Body of pancreas (tissue), 4 donors: Measurements from ENCODE around the gene TEX2. TPM values are rescaled to one million over a fixed set of nuclear protein-coding genes. Genes with fewer than 3 reads are reported as not detected.
A peak's percentile ranks its signal among the peaks of the same experiment; 100 is the strongest.

Source experiments
- ATAC-seq: fragments of 150-250 bp; one replicate; pipeline ENCODE4 v1.9.1; 2016
- DNase-seq, 4 donors: peaks; one replicate each; pipeline ENCODE4 v3.0.0-alpha.2; 2019
- H3K27ac ChIP-seq, 4 donors: fragments of 200-600 bp; sonication (generic); 1 replicate in 3 of 4; 2 replicates in 1 of 4; pipeline versions ENCODE4 v1.5.1 to v1.6.1; 2016 to 2019; ENCODE audit warnings: mild to moderate bottlenecking in 1 of 4, mixed read lengths in 1 of 4, moderate library complexity in 1 of 4
- H3K27me3 ChIP-seq, 2 donors: fragments of 200-600 bp; sonication (generic); one replicate each; pipeline ENCODE4 v1.6.0; 2016; ENCODE audit warnings: mild to moderate bottlenecking in 1 of 2
- H3K36me3 ChIP-seq, 2 donors: fragments of 200-600 bp; sonication (generic); replicated peaks in 1 of 2; 2 replicates each; pipeline ENCODE4 v1.5.1; 2016; ENCODE audit warnings: low read depth in 2 of 2; ENCODE audit not compliant: insufficient read depth in 1 of 2
- H3K4me1 ChIP-seq: fragments of 200-600 bp; sonication (generic); one replicate; pipeline ENCODE4 v1.6.0; 2016
- H3K4me3 ChIP-seq, 2 donors: fragments of 200-600 bp; sonication (generic); 1 replicate in 1 of 2; 2 replicates in 1 of 2; pipeline ENCODE4 v1.5.1; 2016 to 2019
- H3K9me3 ChIP-seq, 3 donors: fragments of 200-600 bp; sonication (generic); 1 replicate in 2 of 3; 2 replicates in 1 of 3; pipeline ENCODE4 v1.5.1; 2016
- CTCF ChIP-seq, 7 experiments: fragments of 450-650 bp in 4 of 7; fragments of 200-600 bp in 3 of 7; sonication (generic) in 3 of 7; IDR thresholded peaks; one replicate each; pipeline ENCODE4 v1.5.1; 2016 to 2019; ENCODE audit warnings: antibody characterized with exemption in 7 of 7
- POLR2A ChIP-seq, 3 donors: fragments of 450-650 bp; IDR thresholded peaks; one replicate each; pipeline ENCODE4 v1.6.1; 2016; ENCODE audit warnings: antibody characterized with exemption in 3 of 3, mild to moderate bottlenecking in 2 of 3
- WGBS, 2 donors: methylation state at CpG; one replicate each; pipeline ENCODE4 v1.1.5; 2017; 5-methylcytosine and 5-hydroxymethylcytosine counted together
- intact Hi-C: fragments of 100-400 bp; cut with DNase I; formaldehyde crosslinking; loops from one replicate; pipeline ENCODE4 v1.15.1; 2023
- total RNA-seq, 2 donors: library from RNA; depleted of rRNA; stranded (reverse); fragments of >200 nt; gene quantifications; one replicate each; pipeline ENCODE4 v1.1.0, GENCODE V29; 2016

Gene TEX2
- total RNA-seq, 2 donors from 2014 or later: 36.1 to 82.1 TPM

GRCh38 chr17:64304551-64304950 is 41.5 kb upstream of the TEX2 start:
- ATAC-seq: peak; percentile 45
- peaks cover 30% of the 10 kb centered on the region for H3K4me1 ChIP-seq
- no peak overlapping the region for H3K4me3 ChIP-seq
- H3K27ac ChIP-seq: no peak overlapping the region
- no peaks in the 10 kb centered on the region for H3K27me3 ChIP-seq
- intact Hi-C loops: no loop called here
- H3K36me3 ChIP-seq: no peaks in the 10 kb centered on the region
- no peak for TF ChIP-seq CTCF (IDR thresholded peaks at IDR 0.05)
- TF ChIP-seq POLR2A (IDR thresholded peaks at IDR 0.05): no peak
- 31 to 57% methylated on average over 2 of the region's 2 CpGs for WGBS, 2 donors
- DNase-seq: peak in 2 of 4 donors; percentile 33 to 50
- no peaks in the 10 kb centered on the region for H3K9me3 ChIP-seq

GRCh38 chr17:64300699-64300965 is 37.6 kb upstream of the TEX2 start:
- DNase-seq (no peak), ATAC-seq (no peak)
- H3K27ac ChIP-seq: no peak overlapping the region
- H3K9me3 ChIP-seq: no peaks in the 10 kb centered on the region
- H3K27me3 ChIP-seq: no peaks in the 10 kb centered on the region
- no peak overlapping the region for H3K4me3 ChIP-seq
- peaks cover 30% of the 10 kb centered on the region for H3K4me1 ChIP-seq
- intact Hi-C loops: no loop called here
- WGBS, 2 donors: 75 to 81% methylated on average over 8 of the region's 8 CpGs
- no peaks in the 10 kb centered on the region for H3K36me3 ChIP-seq
- TF ChIP-seq CTCF (IDR thresholded peaks at IDR 0.05) (no peak), POLR2A (IDR thresholded peaks at IDR 0.05) (no peak)

GRCh38 chr17:64297467-64298088 is 34.5 kb upstream of the TEX2 start:
- intact Hi-C loops: no loop called here
- no peak for TF ChIP-seq POLR2A (IDR thresholded peaks at IDR 0.05)
- no peak for TF ChIP-seq CTCF (IDR thresholded peaks at IDR 0.05)
- Histone ChIP-seq H3K27ac (no peak overlapping the region), H3K36me3 (no peaks in the 10 kb centered on the region), H3K4me3 (no peak overlapping the region), H3K4me1 (peaks cover 8% of the 10 kb centered on the region), H3K9me3 (no peaks in the 10 kb centered on the region), H3K27me3 (no peaks in the 10 kb centered on the region)
- no peak for ATAC-seq
- 96 to 97% methylated on average over 6 to 8 of the region's 8 CpGs for WGBS, 2 donors
- DNase-seq: no peak

- DNase-seq: no peak
- intact Hi-C loops: no loop called here
- H3K27ac ChIP-seq: no peak overlapping the region
- H3K4me3 ChIP-seq: no peak overlapping the region
- TF ChIP-seq POLR2A (IDR thresholded peaks at IDR 0.05): no peak
- no peaks in the 10 kb centered on the region for H3K27me3 ChIP-seq
- H3K36me3 ChIP-seq: no peaks in the 10 kb centered on the region
- ATAC-seq: no peak
- WGBS, 2 donors: 87% methylated on average over 5 of the region's 5 CpGs
- no peaks in the 10 kb centered on the region for H3K4me1 ChIP-seq
- H3K9me3 ChIP-seq: no peaks in the 10 kb centered on the region
Observed at GRCh38 chr17:64296246-64296645, 33.2 kb upstream of the TEX2 start.

- intact Hi-C loops: no loop called here
- Histone ChIP-seq H3K4me1 (no peaks in the 10 kb centered on the region), H3K36me3 (no peaks in the 10 kb centered on the region), H3K9me3 (no peaks in the 10 kb centered on the region), H3K4me3 (no peak overlapping the region), H3K27ac (no peak overlapping the region), H3K27me3 (no peaks in the 10 kb centered on the region)
- WGBS, 2 donors: 96 to 97% methylated on average over 3 of the region's 3 CpGs
- no peak for ATAC-seq
- DNase-seq: no peak
- TF ChIP-seq POLR2A (IDR thresholded peaks at IDR 0.05) (no peak), CTCF (IDR thresholded peaks at IDR 0.05) (no peak)
Observed at GRCh38 chr17:64295146-64295545, 32.1 kb upstream of the TEX2 start.
